Astrocyte (in vitro differentiated cells and primary cell): ENCODE results near the gene C11orf98. TPM values are rescaled to one million over a fixed set of nuclear protein-coding genes. Genes with fewer than 3 reads are reported as not detected.
A peak's percentile ranks its signal among the peaks of the same experiment; 100 is the strongest.

ENCODE experiments used
- DNase-seq: peaks from one replicate; pipeline ENCODE4 v3.0.0-alpha.2; 2010; ENCODE audit warnings: low read depth
- FAIRE-seq: peaks from 2 replicates; lab custom pipeline; 2011; peaks lifted over from hg19 to GRCh38; lab: Jason Lieb, UNC
- H2AFZ ChIP-seq: 2 replicates; pipeline ENCODE4 v1.6.0; 2012; ENCODE audit warnings: low read depth, low read length, inconsistent platforms
- H3K27ac ChIP-seq: 2 replicates; pipeline ENCODE4 v1.5.1; 2011; ENCODE audit warnings: low read depth, low read length, inconsistent platforms
- H3K27me3 ChIP-seq: 2 replicates; pipeline ENCODE4 v1.6.0; 2011; ENCODE audit warnings: low read length, inconsistent platforms; ENCODE audit not compliant: insufficient read depth
- H3K36me3 ChIP-seq: 2 replicates; pipeline ENCODE4 v1.5.1; 2011; ENCODE audit warnings: low read length, inconsistent platforms; ENCODE audit not compliant: insufficient read depth
- H3K4me1 ChIP-seq: 2 replicates; pipeline ENCODE4 v1.5.1; 2011; ENCODE audit warnings: low read length, inconsistent platforms; ENCODE audit not compliant: insufficient read depth
- H3K4me2 ChIP-seq: 2 replicates; pipeline ENCODE4 v1.6.0; 2012; ENCODE audit warnings: low read length, inconsistent platforms
- H3K4me3 ChIP-seq: 2 replicates; pipeline ENCODE4 v1.5.1; 2011; ENCODE audit warnings: low read depth, mild to moderate bottlenecking, low read length, inconsistent platforms; ENCODE audit not compliant: insufficient read depth
- H3K79me2 ChIP-seq: 2 replicates; pipeline ENCODE4 v1.6.0; 2012; ENCODE audit warnings: mild to moderate bottlenecking, low read length, inconsistent platforms; ENCODE audit not compliant: insufficient read depth
- H3K9ac ChIP-seq: 2 replicates; pipeline ENCODE4 v1.6.0; 2012; ENCODE audit warnings: mild to moderate bottlenecking, low read length, inconsistent platforms
- H3K9me3 ChIP-seq: 2 replicates; pipeline ENCODE4 v1.5.1; 2012; ENCODE audit warnings: low read depth, mild to moderate bottlenecking, low read length, inconsistent platforms; ENCODE audit not compliant: insufficient read depth
- H4K20me1 ChIP-seq: 2 replicates; pipeline ENCODE4 v1.6.0; 2012; ENCODE audit warnings: low read length, inconsistent platforms; ENCODE audit not compliant: insufficient read depth
- H3K27ac Mint-ChIP-seq: one replicate; pipeline ENCODE4 v1.8.0; 2021; ENCODE audit warnings: mild to moderate bottlenecking, mixed read lengths; ENCODE audit not compliant: unreplicated experiment
- H3K27me3 Mint-ChIP-seq: one replicate; pipeline ENCODE4 v1.8.0; 2021; ENCODE audit warnings: low read depth, mixed read lengths; ENCODE audit not compliant: unreplicated experiment
- H3K36me3 Mint-ChIP-seq: one replicate; pipeline ENCODE4 v1.8.0; 2021; ENCODE audit warnings: low read depth, mixed read lengths; ENCODE audit not compliant: unreplicated experiment
- H3K4me1 Mint-ChIP-seq: one replicate; pipeline ENCODE4 v1.8.0; 2021; ENCODE audit warnings: low read depth, mixed read lengths; ENCODE audit not compliant: unreplicated experiment
- H3K4me3 Mint-ChIP-seq: one replicate; pipeline ENCODE4 v1.8.0; 2021; ENCODE audit warnings: mild to moderate bottlenecking, moderate library complexity, mixed read lengths; ENCODE audit not compliant: unreplicated experiment
- H3K9me3 Mint-ChIP-seq: one replicate; pipeline ENCODE4 v1.8.0; 2021; ENCODE audit warnings: mild to moderate bottlenecking, mixed read lengths; ENCODE audit not compliant: unreplicated experiment
- CTCF ChIP-seq: IDR thresholded peaks from 2 replicates; pipeline ENCODE4 v1.5.1; 2011; ENCODE audit warnings: low read depth, mild to moderate bottlenecking, inconsistent platforms, low read length, moderate library complexity; ENCODE audit not compliant: insufficient read depth
- EZH2 ChIP-seq: IDR thresholded peaks from 2 replicates; pipeline ENCODE4 v1.6.1; 2012; ENCODE audit warnings: mild to moderate bottlenecking, low read length, inconsistent platforms; ENCODE audit not compliant: insufficient read depth
- total RNA-seq: library from RNA; stranded (reverse); gene quantifications from 2 replicates; pipeline ENCODE4 v1.2.1, GENCODE V29; 2021

The C11orf98 gene
- total RNA-seq, 1 donor from 2014 or later, result 69.8 TPM

- H3K27ac Mint-ChIP-seq, result no peak overlapping the region
- peaks cover 17% of the 10 kb centered on the region for H3K4me1 ChIP-seq
- peaks cover 63% of the 10 kb centered on the region for H3K36me3 ChIP-seq
- H3K27me3 Mint-ChIP-seq, result no peaks in the 10 kb centered on the region
- FAIRE-seq (no peak), DNase-seq (no peak)
- peaks cover 32% of the 10 kb centered on the region for H3K4me1 Mint-ChIP-seq
- H3K9me3 Mint-ChIP-seq, result no peaks in the 10 kb centered on the region
- H3K9me3 ChIP-seq, result no peaks in the 10 kb centered on the region
- no peak overlapping the region for H3K4me2 ChIP-seq
- H4K20me1 ChIP-seq, result peaks cover 13% of the 10 kb centered on the region
- H3K36me3 Mint-ChIP-seq, result peaks cover 26% of the 10 kb centered on the region
- H3K9ac ChIP-seq, result no peak overlapping the region
- no peak overlapping the region for H3K27ac ChIP-seq
- no peaks in the 10 kb centered on the region for H3K27me3 ChIP-seq
- H3K4me3 Mint-ChIP-seq, result no peak overlapping the region
- peaks cover 39% of the 10 kb centered on the region for H3K79me2 ChIP-seq
- TF ChIP-seq CTCF, result no peak
- TF ChIP-seq EZH2, result no peak
- no peak overlapping the region for H2AFZ ChIP-seq
- no peak overlapping the region for H3K4me3 ChIP-seq
These were observed 47.3 kb upstream of the C11orf98 start for GRCh38 chr11:62712276-62712812.

- FAIRE-seq (no peak), DNase-seq (no peak)
- H3K4me1 Mint-ChIP-seq, result peaks cover 46% of the 10 kb centered on the region
- TF ChIP-seq CTCF (no peak), EZH2 (no peak)
- H3K79me2 ChIP-seq, result peaks cover 21% of the 10 kb centered on the region
- peak overlapping the region; percentile 91 for H3K27ac ChIP-seq
- H3K4me1 ChIP-seq, result peaks cover 34% of the 10 kb centered on the region
- H3K36me3 ChIP-seq, result peaks cover 41% of the 10 kb centered on the region
- H3K9me3 ChIP-seq, result no peaks in the 10 kb centered on the region
- H3K4me3 Mint-ChIP-seq, result peak overlapping the region; percentile 81
- H3K27me3 ChIP-seq, result no peaks in the 10 kb centered on the region
- H3K4me3 ChIP-seq, result peak overlapping the region; percentile 69
- peak overlapping the region; percentile 92 for H3K27ac Mint-ChIP-seq
- no peaks in the 10 kb centered on the region for H3K27me3 Mint-ChIP-seq
- H2AFZ ChIP-seq, result peak overlapping the region; percentile 98
- peaks cover 17% of the 10 kb centered on the region for H3K36me3 Mint-ChIP-seq
- no peaks in the 10 kb centered on the region for H4K20me1 ChIP-seq
- no peaks in the 10 kb centered on the region for H3K9me3 Mint-ChIP-seq
- H3K4me2 ChIP-seq, result peak overlapping the region; percentile 100
- peak overlapping the region; percentile 90 for H3K9ac ChIP-seq
These were observed 45.0 kb upstream of the C11orf98 start for GRCh38 chr11:62710001-62710345.

- Mint-ChIP-seq H3K27me3 (no peaks in the 10 kb centered on the region), H3K27ac (peak overlapping the region; percentile 92), H3K9me3 (no peaks in the 10 kb centered on the region), H3K4me1 (peaks cover 45% of the 10 kb centered on the region), H3K36me3 (peaks cover 17% of the 10 kb centered on the region), H3K4me3 (peak overlapping the region; percentile 81)
- DNase-seq (peak; percentile 92), FAIRE-seq (peak; percentile 75)
- H3K4me1 ChIP-seq, result peaks cover 34% of the 10 kb centered on the region
- H3K27ac ChIP-seq, result peak overlapping the region; percentile 91
- H3K9me3 ChIP-seq, result no peaks in the 10 kb centered on the region
- peaks cover 18% of the 10 kb centered on the region for H3K79me2 ChIP-seq
- H4K20me1 ChIP-seq, result no peaks in the 10 kb centered on the region
- TF ChIP-seq CTCF (no peak), EZH2 (no peak)
- H3K9ac ChIP-seq, result peak overlapping the region; percentile 90
- H3K27me3 ChIP-seq, result no peaks in the 10 kb centered on the region
- peak overlapping the region; percentile 69 for H3K4me3 ChIP-seq
- H2AFZ ChIP-seq, result peak overlapping the region; percentile 98
- peak overlapping the region; percentile 100 for H3K4me2 ChIP-seq
- peaks cover 39% of the 10 kb centered on the region for H3K36me3 ChIP-seq
These were observed 44.4 kb upstream of the C11orf98 start for GRCh38 chr11:62709247-62710000.
